Right hindlimb (tissue), 1 donor: Measurements from ENCODE around the gene IFI6.
"Not testable (repeated sequence)": the region's sequence is repeated elsewhere in the genome, so short reads cannot be mapped to it uniquely, and the experiment has no call there.

Experiments used
- DNase-seq: peaks from one replicate; pipeline ENCODE4 v3.0.0-alpha.2; 2018

Gene IFI6

GRCh38 chr1:27626031-27626935, 45.7 kb downstream of the IFI6 start:
- DNase-seq, result no peak

DNA sequence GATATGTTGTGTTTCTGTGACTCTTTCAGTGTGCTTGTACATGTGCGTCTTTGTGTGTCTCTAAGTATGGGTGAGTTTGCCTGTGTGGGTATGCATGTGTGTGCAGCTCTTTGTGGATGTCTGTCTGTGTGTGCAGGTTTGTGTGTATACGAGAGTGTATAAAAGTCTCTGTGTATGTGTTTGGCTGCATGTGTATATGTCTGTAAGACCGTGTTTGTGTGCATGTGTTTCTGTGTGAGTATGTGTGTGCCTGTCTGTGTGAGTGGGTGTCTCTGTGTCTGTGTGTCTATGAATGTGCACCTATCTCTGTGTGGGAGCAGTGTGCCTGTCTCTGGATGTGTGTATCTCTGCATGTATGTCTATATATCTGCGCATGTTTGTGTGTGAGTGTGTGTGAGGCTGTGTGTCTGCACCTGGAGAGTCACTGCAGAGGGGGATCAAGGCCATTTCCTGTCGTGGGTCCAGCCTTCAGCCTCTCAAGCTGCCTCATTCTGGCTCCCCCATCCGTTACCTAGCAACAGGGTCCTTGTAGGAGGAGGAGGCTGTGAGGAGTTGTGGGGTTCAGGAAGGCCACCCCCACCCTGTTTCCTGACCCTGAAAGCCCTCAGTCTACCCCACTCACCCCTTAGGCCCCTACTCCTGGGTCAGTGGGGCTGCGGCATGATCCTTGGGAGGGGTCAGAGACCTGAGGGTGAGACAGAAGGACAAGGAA, 47.4 kb downstream of the IFI6 start:
- DNase-seq, result no peak

DNA sequence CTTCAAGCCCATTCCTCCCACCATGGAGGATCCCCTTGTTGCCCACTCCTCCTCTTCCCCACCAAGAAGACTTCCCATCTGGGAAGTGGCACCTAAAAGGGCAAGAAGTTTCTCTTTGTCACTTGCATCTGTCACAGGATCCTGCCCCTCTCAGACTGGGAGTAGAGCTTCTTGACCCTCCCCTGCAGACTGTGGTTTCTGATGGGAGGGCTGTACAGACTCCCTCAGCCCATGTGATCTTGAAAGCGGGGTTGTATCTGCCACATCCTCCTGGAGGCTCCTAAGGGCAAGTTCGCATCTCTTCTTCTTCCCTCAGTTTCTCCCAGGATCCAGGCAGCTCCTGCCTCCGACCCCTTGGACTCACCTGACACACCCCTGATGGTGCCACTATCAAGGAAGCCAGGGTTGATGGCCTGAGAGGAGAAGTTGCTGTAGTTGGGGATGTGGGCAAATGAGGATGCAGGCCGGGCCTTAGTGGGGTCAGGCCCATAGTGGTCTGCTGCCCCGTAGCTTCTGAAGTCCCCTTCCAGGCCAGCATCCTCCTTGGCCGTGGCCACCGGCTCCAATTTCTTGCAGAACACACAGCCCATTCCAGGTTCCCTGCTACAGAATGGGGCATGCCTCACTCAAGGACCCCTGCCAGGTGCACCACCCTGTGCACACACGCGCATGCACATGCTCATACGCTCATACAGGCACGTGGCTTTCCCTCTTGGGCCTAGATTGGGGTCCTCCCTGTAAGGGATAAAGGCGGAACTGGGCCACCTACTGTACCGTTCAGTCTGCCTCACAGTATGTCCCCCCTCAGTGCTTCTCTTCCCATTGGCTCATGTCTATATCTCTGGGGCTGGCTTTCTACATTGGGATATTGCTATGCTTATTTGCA, 48.4 kb downstream of the IFI6 start:
- DNase-seq, result no peak

DNA sequence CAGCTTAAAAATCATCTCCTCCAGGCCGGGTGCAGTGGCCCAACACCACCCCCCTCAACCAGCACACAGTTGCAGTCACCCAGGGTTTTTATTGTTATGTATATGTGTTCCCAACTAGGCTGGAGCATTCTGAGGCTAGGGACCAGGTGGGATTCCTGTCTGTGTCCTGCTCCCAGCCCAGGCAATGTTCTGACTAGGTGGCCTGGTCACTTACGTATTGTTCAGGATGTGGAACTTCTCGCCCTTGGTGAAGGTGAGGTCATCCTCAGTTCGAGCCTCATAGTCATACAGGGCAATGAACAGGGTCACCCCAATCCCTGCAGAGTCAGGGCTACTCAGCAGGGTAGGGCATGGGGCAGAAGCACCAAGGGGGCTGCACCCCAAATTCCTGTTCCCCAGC, 49.2 kb downstream of the IFI6 start:
- no peak for DNase-seq

GRCh38 chr1:27621051-27621920, 50.7 kb downstream of the IFI6 start:
- DNase-seq, result no peak

- DNase-seq, result not testable (repeated sequence)
These were observed 52.1 kb downstream of the IFI6 start for GRCh38 chr1:27619782-27620438.

- DNase-seq, result no peak
These were observed 53.5 kb downstream of the IFI6 start for GRCh38 chr1:27618341-27619082.

GRCh38 chr1:27617420-27617819, 54.6 kb downstream of the IFI6 start:
- no peak for DNase-seq

- no peak for DNase-seq
These were observed 55.6 kb downstream of the IFI6 start for GRCh38 chr1:27616441-27616840.
